Retina (tissue), 1 donor: ENCODE measurements around the gene SUPT20HL1.
"Not testable (repeated sequence)": the region's sequence is repeated elsewhere in the genome, so short reads cannot be mapped to it uniquely, and the experiment has no call there.

Experiments
- DNase-seq: peaks from one replicate; pipeline ENCODE4 v3.0.0-alpha.2; 2016

The SUPT20HL1 gene

DNA sequence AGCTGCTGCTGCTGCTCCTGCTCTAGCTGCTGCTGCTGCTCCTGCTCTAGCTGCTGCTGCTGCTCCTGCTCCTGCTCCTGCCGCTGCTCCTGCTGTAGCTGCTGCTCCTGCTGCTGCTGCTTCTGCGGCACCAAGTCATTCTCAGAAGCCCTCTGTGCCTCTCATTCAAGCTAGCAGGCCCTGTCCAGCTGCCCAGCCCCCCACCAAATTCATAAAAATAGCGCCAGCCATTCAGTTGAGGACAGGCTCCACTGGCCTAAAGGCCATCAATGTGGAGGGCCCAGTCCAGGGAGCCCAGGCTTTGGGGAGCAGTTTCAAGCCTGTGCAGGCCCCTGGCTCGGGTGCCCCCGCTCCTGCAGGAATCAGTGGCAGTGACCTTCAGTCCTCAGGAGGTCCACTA, 3.9 kb downstream of the SUPT20HL1 start:
- DNase-seq: no peak

DNA sequence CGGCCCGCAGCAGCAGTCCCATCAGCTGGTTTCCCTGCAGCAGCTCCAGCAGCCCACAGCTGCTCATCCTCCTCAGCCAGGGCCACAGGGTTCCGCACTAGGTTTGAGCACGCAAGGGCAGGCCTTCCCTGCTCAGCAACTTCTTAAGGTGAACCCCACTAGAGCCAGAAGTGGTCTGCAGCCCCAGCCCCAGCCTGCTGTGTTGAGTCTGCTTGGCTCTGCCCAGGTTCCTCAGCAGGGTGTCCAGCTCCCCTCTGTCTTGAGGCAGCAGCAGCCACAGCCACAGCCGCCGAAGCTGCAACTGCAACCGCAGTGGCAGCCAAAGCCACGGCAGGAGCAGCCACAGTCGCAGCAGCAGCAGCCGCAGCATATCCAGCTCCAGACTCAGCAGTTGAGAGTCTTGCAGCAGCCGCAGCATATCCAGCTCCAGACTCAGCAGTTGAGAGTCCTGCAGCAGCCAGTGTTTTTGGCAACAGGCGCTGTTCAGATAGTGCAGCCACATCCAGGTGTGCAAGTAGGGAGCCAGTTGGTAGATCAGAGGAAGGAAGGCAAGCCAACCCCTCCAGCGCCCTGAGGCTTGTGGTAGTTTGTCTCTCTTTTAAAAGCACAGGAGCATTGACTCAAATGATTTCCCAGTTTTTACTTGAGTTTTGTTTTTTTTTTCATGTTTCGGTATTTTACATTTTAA, 4.6 kb downstream of the SUPT20HL1 start:
- no peak for DNase-seq

DNA sequence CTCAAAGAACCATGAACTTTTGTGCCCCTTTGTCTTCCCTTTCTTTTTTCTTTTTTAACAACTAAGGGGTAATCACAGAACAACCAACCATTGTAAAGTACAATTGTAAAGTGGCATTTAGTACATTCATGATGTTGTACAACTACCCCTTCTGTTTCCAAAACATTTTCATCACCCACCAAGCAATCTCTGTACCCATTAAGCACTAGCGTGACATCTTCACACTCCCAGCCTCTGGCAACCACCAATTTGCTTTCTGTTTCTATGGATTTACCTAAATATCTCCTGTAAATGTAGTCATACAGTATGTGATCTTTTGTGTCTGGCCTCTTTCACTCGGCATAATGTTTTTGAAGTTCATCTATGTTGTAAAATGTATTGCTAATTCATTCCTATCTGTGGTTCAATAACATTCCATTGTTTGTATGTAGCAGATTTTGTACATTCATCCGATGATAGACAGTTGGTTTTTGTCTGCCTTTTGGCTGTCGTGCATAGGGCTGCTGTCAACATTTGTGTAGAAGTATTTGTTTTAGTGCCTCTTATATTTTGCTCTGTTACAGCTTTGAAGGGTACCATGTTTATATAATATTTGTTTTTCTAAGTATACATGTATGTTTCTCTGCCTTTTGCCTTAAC, 6.4 kb downstream of the SUPT20HL1 start:
- DNase-seq: not testable (repeated sequence)

DNA sequence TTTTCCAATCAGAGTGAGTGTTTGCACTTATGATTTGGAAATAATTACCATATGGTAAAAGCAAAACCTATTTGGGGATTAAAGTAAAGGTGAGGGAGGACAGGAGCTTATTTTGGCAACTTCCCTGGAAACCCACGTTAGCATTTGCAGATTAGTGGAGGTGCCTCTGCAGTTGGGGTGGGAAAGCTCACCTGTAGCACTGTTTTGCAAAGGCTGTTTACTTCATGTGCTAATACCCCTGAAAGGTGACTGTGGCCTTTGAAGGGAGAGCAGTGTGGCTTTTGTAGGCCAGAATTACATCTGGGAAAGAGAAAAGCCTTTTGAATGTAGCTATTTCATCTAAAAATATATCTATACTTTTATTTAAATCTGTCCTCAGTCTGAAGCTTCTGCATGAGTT, 9.4 kb downstream of the SUPT20HL1 start:
- no peak for DNase-seq

DNA sequence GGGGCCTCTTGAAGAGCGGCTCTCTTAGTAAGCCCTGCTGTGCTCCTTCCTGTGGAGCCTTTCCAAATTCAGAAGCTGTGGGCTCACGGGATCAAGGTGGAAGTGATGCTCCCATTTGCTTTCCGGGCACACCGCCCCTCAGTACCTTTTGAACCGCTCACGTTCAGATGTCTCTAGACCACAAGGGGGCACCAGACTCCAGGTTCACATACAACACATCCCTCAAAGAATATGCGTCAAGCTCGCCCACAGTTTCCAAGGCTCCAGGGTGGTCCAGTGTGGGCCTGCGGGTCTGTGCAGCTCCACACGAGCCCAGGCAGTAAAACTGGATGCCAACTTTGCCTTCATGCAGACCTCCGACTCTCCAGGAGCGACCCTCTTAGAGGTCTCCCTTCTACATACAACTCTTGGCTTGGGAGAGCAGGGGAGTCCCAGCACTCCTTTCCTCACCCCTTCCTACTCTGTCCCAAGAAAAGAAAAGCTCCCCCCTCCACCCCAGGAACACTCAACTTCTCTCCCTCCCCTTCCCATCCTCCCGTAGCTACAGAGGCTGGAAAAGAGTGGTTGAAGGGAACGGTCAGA, 11.0 kb downstream of the SUPT20HL1 start:
- DNase-seq: peak; percentile 74

DNA sequence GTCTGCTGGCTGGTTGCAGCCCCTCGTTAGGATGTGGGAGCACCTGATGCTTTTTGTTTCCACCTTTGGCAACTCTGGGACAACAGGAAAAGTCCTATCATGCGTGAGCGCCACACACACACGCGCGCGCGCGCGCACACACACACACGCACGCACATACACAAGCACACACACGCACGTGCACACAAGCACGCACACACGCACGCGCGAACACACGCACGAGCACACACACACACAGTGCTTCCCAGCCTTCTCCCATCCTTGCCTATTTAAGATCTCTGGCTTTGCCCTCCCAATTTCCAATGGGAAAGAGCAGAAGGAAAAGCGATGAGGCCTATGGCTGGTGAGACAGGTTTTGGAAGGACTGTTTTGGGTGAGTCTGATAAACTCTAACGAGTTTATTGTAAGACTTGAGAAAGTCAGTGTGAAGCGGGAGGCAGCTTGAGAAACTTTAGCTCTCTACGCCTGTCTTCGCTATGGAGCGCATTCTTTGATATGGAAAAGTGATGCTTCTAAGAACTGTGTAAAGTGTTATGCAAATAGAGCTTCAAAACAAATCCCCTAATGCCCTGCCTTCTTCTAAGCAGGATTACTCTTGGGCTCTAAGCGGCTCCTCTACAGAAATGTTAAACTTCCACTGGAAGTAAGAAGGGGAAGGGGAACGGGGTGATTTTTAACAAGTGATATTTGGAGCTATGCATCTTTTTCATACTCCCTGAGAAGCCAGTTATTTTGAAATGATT, 11.8 kb downstream of the SUPT20HL1 start:
- DNase-seq: peak; percentile 29

DNA sequence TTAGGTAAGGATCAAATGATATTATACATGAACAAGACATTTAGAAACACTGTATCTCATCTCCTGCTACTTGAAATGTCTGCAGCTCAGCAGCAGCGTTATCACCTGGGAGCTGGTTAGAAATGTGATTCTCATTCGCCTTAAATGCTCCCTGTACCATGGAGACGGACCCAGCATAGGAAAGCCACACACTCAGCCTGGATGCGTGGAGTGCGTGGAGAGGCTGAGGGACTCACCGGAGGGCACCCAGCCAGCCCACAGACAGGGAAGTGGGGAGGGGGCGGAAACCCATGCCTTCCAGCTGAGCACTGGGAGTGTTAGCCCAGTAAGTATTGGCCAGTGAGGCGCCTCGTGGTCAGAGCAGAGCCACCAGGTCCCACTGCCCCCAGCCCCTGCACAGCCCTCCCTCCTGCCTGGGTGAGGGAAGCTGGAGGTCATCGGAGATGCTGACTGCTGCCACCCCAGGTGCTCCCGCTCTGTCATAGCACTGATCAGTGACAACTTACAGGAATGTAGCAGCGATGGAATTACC, 15.2 kb downstream of the SUPT20HL1 start:
- no peak for DNase-seq

DNA sequence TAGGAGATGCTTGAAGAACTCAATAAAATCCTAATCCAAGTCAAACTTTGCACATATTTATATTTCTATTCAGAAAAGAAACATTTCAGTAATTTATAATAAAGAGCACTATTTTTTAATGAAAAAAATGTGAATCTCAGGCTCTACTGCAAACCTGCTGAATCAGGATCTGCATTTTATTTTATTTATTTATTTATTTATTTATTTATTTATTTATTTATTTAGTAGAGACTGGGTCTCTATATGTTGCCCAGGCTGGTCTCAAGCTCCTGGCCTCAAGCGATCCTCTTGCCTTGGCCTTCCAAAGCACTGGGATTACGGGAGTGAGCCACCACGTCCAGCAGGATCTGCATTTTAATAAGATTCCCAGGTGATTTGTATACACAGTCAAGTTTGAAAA, 16.0 kb downstream of the SUPT20HL1 start:
- no peak for DNase-seq

DNA sequence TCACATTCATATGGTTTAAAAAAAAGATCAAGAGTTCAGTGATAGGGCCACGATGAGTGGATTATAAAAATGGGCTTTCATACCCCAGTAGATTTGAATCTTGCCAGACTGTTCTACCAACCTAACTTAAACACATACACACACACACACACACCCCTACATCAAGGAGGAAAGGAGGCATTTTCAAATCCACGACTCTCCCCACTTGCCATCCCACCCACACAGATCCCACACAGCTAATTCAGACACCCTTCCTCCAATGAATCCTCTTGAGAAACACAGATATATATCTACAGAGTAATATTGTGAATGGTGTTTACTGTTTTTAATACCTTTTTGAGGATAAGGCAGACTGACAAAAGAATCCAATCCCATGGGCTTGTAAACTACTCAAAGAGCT, 16.8 kb downstream of the SUPT20HL1 start:
- no peak for DNase-seq

DNA sequence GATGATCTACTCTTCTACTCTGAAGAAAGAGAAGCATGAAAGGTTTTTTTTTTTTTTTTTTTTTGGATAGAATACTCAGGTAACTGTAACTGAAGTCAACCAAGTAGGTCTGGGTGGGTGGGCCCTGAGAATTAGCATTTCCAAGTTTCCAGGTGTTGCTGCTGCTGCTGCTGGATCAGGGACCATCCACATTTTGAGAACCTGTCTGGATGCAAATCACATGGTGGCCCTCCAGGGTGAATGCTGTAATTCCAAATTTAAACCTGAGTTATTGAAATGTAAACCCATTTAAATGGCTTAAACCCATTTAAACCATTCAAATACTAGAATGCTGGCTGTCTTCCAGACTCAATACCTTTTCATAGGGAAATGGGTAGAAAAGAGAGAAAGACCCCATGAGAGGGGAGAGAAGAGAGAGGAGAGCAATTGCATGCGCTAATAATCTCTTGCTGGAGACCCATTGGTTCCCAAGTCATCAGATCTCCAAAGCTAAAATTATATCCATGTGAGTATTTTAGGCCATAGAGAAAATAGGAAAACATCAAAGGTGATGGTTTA, 17.6 kb downstream of the SUPT20HL1 start:
- DNase-seq: no peak

DNA sequence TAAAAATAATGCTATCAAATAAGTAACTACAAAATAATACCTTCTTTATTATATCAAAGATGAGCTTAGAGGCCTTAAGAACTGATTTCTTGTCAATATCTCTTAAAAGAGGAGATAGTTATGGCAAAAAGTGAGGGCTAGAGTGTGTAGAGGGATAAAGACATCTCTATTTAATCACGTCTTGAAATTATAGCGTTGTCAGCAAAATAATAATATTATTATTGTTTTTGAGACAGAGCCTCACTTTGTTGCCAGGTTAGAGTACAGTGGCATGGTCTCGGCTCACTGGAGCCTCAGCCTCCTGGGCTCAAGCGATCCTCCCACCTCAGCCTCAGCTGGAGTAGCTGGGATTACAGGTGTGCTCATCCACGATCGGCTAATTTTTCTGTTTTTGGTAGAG, 18.3 kb downstream of the SUPT20HL1 start:
- DNase-seq: no peak

DNA sequence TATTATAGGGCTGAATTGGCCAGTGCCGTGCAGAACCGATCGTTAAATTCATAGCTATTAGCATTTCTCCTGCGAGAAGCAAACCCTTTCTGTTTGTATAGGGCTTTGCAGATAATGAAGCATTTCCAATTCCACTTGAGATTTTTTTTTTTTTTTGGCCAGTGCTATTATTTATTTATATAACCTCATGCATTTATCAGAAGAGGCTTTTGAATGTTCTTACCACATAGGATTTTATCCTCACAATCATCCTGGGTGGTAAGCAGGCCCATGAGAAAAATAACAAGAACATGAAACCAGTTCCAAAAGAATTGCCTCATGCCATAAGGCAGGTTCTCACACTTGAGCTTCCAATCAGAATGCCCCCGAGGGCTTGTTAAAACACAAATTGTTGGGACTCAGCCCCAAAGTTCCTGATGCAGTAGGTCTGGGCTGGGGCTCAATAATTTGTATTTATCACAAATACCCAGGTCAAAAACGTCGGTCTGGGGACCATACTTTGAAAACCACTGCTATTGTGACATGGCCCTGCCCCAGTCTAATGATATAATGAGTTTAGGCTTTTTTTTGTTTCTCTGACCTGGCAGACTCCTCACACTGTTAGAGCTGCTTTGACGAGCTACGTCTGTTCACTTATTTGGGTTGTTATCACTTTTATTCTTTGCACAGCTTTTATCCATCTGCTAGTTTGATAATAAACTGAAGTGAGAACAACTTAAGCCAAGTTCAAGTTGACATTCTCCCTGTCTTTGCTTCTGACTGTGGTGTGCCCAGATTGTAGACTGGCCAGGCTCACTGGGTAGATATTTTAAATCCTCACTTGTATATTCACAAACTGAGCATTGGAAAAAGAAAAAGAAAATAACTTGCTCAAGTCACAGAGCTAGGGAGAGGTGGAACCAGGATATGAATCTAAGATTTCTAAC, 20.1 kb downstream of the SUPT20HL1 start:
- DNase-seq: no peak

DNA sequence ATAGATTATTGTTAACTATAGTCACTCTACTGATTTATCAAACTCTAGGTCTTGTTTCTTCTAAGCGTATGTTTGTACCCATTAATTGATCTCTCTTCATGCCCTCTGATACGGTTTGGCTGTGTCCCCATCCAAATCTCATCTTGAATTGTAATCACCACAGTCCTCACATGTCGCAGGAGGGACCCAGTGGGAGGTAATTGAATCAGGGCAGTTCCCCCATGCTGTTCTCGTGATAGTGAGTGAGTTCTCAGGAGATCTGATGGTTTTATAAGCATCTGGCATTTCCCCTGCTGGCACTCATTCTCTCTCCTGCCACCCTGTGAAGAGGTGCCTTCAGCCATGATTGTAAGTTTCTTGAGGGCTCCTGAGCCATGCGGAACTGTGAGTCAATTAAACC, 21.9 kb downstream of the SUPT20HL1 start:
- DNase-seq: not testable (repeated sequence)

DNA sequence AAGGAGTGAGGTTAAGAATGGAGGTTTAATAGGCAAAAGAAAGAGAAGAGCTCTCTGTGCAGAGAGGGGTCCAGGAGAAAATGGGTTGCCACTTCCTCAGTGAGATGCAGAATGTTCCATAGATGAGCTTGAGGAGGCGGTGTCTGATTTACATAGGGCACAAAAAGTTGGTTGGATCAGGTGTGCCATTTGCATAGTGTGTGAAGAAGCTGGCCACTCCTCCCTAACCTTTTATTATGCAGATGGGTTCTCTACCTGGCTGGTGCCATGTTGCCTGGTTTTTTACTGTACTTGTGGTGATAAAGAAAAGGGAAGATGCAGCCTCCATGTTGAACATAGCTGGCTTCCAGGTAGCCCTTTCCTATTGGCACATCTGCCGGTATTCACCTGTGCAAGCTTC, 27.3 kb downstream of the SUPT20HL1 start:
- no peak for DNase-seq

DNA sequence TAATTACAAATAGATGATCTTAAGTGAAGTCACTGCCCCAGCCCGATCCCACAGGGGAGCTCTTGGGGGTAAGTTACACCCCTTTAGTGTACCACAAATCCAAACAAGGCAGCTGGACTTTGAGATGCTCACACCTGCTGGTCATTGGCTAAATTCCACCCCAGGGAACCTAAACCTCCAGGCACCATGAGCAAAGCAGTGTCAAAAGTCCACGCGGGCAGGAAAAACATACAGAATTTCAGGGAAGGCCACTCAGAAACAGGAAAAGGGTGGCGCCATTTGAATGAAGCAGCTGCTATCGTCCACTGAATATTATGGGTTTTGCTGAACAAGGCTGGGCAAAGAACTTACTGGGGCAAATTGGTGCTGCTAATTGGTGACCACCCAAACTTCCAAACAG, 30.9 kb downstream of the SUPT20HL1 start:
- DNase-seq: no peak

DNA sequence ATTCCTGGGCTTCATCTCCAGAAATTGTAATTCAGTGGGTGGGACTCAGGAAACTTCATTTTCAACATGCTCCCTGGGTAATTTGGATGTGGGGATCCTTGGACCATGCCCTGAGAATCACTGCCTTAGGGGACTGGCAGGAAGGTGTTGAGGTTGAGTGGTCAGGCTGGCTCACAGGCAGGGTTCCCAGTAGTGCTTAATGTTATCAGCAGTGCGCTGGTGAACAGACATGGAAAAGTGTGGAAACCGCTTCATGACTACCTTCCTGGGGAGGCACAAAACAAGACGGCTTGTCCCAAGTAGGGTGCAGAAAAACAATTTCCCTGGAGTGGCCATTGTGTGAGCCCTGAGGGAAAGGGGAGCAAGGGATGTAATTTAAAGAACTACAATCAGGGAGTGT, 31.4 kb downstream of the SUPT20HL1 start:
- no peak for DNase-seq

DNA sequence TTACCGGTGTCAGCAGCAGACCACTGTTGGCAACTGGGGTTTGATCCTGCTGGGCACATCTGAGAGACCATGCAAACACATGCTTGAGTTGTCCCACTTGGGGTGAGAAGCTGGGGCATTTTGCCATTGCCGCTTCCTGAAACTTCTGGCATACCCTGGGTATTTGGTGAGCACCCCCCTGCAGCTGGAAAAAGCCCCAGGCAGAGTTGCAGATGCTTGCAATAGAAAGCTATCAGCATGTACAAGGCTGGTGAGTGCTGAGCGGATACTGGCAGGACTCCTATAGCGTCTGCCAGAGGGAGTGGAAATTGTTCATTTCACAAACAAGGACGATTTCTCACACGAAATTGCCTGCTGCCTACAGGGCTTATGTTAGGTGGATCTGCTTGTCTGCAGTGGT, 32.3 kb downstream of the SUPT20HL1 start:
- DNase-seq: no peak

DNA sequence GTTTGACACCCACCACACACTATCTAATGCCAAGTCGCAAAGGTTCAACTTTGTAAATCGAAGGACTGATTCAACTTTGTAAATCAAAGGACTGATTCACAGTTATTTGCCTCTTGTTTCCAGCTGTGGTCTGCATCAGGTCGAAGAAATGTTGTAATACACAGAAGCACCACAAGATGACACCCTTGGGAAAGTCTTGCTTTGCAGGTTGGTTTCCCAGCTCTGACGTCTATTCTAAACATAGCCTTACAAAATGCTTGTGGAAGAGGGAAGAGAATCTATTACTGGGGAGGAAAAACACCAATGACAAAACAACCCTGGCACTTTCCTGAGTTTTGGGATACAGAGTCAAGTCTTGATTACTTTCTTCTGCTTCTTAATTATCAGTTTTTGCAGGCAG, 35.3 kb downstream of the SUPT20HL1 start:
- DNase-seq: peak; percentile 50

DNA sequence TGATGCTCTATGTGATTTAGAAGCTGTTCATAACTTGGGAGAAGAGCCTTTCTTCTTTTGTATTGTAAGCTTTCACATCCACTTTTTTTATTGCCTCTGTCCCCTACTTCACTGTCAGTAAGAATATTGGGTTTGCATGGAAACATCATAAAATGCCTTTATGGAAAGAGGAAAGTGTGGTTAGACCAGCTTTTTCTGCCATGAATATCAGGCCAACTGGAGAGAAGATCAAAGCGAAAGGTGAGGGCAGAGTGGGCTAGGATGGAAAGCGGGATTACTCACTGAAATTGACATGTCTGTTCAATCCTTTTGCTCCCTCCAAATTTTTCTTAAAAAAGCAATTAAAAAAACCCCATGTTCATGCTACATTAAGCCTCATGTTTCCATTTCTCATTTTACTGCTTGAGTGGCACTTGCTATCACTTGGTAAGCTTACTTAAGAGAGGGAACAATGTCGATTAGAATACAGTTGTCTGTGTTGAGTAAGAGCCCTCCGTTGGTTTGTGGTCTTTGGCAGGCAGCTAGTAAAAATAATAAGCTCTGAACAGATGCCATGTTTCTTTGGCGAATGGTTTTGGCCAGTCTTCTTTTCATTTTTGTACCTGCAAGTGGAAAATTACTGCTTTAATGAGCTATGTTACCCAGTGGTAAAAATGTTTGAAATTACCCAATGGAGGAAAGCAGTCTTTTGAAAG, 35.9 kb downstream of the SUPT20HL1 start:
- no peak for DNase-seq

DNA sequence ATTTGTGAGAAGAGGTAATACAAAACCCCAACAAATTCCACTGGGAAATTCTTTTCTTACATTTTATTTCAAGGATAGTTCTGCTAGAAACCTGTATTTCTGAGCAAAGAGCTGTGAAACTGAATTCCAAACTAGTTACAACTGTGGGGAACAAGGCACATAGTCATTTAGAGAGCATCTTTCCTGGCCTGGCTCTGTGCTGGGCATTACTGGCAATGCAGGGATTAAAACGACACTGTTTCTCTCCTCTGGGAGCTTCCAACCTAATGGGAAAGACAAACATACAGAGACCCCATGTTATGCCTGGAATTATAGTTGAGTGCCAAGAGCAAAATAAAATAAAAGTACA, 36.5 kb downstream of the SUPT20HL1 start:
- DNase-seq: no peak

DNA sequence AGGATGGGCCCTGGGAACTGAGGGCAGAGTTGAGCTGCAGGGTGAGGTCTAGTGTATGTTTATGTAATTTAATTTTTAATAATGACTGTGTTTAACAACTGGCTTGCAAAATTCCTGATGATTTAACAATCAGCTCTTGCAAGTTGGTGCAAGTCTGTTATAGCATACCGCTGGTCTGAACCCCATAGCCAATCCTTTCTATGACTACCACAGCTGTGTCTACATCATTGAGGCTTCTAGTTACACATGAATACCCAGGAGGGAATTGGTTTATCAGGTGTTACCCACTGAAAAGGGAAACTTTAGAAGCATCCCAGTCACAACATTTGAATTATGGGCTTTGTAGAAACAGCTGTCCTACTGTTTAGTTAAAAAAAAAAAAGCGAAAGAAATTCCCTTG, 38.3 kb downstream of the SUPT20HL1 start:
- DNase-seq: no peak

DNA sequence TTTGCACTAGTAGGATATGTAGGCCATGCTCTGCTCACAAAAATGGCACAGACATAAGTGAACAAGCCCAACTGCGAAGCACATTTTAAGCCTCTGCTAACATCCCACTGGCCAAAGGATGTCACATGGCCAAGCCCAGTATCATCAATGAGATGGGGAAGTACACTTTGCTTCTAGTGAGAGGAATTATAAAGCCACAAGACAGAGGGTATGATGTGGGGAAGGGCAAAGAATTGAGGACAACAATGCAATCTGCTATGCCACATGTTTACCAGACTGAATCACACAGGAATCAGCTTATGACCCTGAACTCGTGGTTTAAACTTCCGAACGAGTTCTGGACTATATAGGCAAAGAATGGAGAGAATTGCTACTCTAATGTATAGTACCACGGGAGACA, 39.1 kb downstream of the SUPT20HL1 start:
- DNase-seq: no peak
